Smooth muscle cell (in vitro differentiated cells): ENCODE data around the gene ACTN1. TPM values are rescaled to one million over a fixed set of nuclear protein-coding genes. Genes with fewer than 3 reads are reported as not detected.

Experiments
- polyA plus RNA-seq: library from polyadenylated mRNA; unstranded; fragments of >200 nt; fragmentation: Nextera tagmentation; extraction: Ambion mirVana; gene quantifications from 2 replicates; pipeline ENCODE4 v1.2.1, GENCODE V29; 2016
- small RNA-seq: library from RNA; depleted of rRNA; stranded (forward); fragments of <200 nt; gene quantifications from one replicate; pipeline ENCODE3, GENCODE V24; 2014
- total RNA-seq: library from RNA; depleted of rRNA; stranded (reverse); fragments of >200 nt; gene quantifications from 2 replicates; pipeline ENCODE4 v1.2.3, GENCODE V29; 2014

Gene ACTN1
- total and polyA plus RNA-seq, 2 experiments from 2014 or later, result 422 to 806 TPM

Small RNA genes within 50 kb of the gene (small RNA-seq; reads per million reads assigned to genes)
- gene BANF1P1 (1.2 reads per million, percentile 34 among the genes with 10 or more reads in this experiment), gene HMGN1P3 (not detected), gene RPS29P1 (not detected)

Other genes starting within 250 kb of the ACTN1 start
- 133 and 166 TPM in 2 replicates for gene ZFP36L1, start 186.2 kb downstream of the ACTN1 start, total RNA-seq
- 418 and 450 TPM in 2 replicates for gene ZFP36L1, start 186.2 kb downstream of the ACTN1 start, polyA plus RNA-seq
- gene DCAF5, start 173.8 kb upstream of the ACTN1 start, total RNA-seq, result 22.2 and 23.0 TPM in 2 replicates
- gene DCAF5, start 173.8 kb upstream of the ACTN1 start, polyA plus RNA-seq, result 45.4 and 47.4 TPM in 2 replicates
- gene EXD2, start 212.2 kb upstream of the ACTN1 start, total RNA-seq, result 12.0 and 29.5 TPM in 2 replicates
- gene EXD2, start 212.2 kb upstream of the ACTN1 start, polyA plus RNA-seq, result 12.1 and 12.5 TPM in 2 replicates